H1 (cell line): ENCODE results near the gene SORL1-AS1.

ENCODE experiments used
- ASH2L ChIP-seq: fragments of 200-600, 300-600 bp; sonication (generic); IDR thresholded peaks from one replicate; pipeline ENCODE4 v1.7.1; 2017; ENCODE audit warnings: low read length
- EZH2 ChIP-seq: fragments of 200-600 bp; sonication (generic); IDR thresholded peaks from 2 replicates; pipeline ENCODE4 v1.7.1; 2012; ENCODE audit warnings: low read depth, mild to moderate bottlenecking, moderate library complexity, low read length, inconsistent platforms; ENCODE audit not compliant: severe bottlenecking
- FOSL1 ChIP-seq: IDR thresholded peaks from 2 replicates; pipeline ENCODE4 v1.6.1; 2011; ENCODE audit warnings: mild to moderate bottlenecking, low read depth, low read length, moderate library complexity; ENCODE audit not compliant: insufficient read depth
- JUN ChIP-seq: IDR thresholded peaks from 2 replicates; pipeline ENCODE4 v1.6.1; 2011; ENCODE audit warnings: low read depth, mild to moderate bottlenecking, improper control_type of control experiment, low read length
- KDM1A ChIP-seq: fragments of 200-600, 300-600 bp; sonication (generic); IDR thresholded peaks from 2 replicates; pipeline ENCODE4 v1.7.1; 2016; ENCODE audit warnings: mild to moderate bottlenecking, low read length, borderline replicate concordance
- KDM4A ChIP-seq: IDR thresholded peaks from one replicate; pipeline ENCODE4 v1.7.1; 2012; ENCODE audit warnings: low read depth, mild to moderate bottlenecking, moderate library complexity, low read length, inconsistent platforms; ENCODE audit not compliant: severe bottlenecking
- POU5F1 ChIP-seq: IDR thresholded peaks from 2 replicates; pipeline ENCODE4 v1.6.1; 2011; ENCODE audit warnings: low read depth, mild to moderate bottlenecking, low read length, moderate library complexity
- RBBP5 ChIP-seq: IDR thresholded peaks from 2 replicates; pipeline ENCODE4 v1.7.1; 2012; ENCODE audit warnings: low read depth, mild to moderate bottlenecking, inconsistent platforms, low read length, moderate library complexity, borderline replicate concordance
- SAP30 ChIP-seq: fragments of 300-600 bp; sonication (generic); IDR thresholded peaks from 2 replicates; pipeline ENCODE4 v1.7.1; 2012; ENCODE audit warnings: low read length, moderate library complexity, mild to moderate bottlenecking, inconsistent platforms; ENCODE audit not compliant: insufficient read depth, insufficient replicate concordance
- SIX5 ChIP-seq: IDR thresholded peaks from 2 replicates; pipeline ENCODE4 v1.6.1; 2011; ENCODE audit warnings: mild to moderate bottlenecking, low read depth, low read length
- SP4 ChIP-seq: IDR thresholded peaks from 2 replicates; pipeline ENCODE4 v1.6.1; 2012; ENCODE audit warnings: low read length, inconsistent platforms
- TAF1 ChIP-seq: IDR thresholded peaks from 2 replicates; pipeline ENCODE4 v1.6.1; 2011; ENCODE audit warnings: mild to moderate bottlenecking, low read depth, low read length
- TF ChIP-seq, protein P1 (sequence below): IDR thresholded peaks from 2 replicates; pipeline ENCODE4 v1.6.1; 2012; ENCODE audit warnings: inconsistent platforms
- TF ChIP-seq, protein P2 (sequence below): IDR thresholded peaks from 2 replicates; pipeline ENCODE4 v1.6.1; 2011; ENCODE audit warnings: low read length, improper control_type of control experiment
- TF ChIP-seq, protein P3 (sequence below), 3 experiments: IDR thresholded peaks; 1 replicate in 2 of 3; 2 replicates in 1 of 3; pipeline versions ENCODE4 v1.5.1 to v1.6.1; 2011; ENCODE audit warnings: low read length in 3 of 3, mild to moderate bottlenecking in 3 of 3, inconsistent platforms in 2 of 3, low read depth in 1 of 3, moderate library complexity in 1 of 3; ENCODE audit not compliant: insufficient read depth in 1 of 3; ENCODE audit errors: control extremely low read depth in 1 of 3

Gene SORL1-AS1

GRCh38 chr11:121406291-121406690 lies 46.5 kb downstream of the SORL1-AS1 start (continued):
- TF ChIP-seq, protein P1, sequence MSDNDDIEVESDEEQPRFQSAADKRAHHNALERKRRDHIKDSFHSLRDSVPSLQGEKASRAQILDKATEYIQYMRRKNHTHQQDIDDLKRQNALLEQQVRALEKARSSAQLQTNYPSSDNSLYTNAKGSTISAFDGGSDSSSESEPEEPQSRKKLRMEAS = no peak
- TF ChIP-seq SAP30 (no peak), JUN (no peak), FOSL1 (no peak), SIX5 (no peak), EZH2 (no peak), KDM1A (no peak), POU5F1 (peak; percentile 89), RBBP5 (no peak), KDM4A (no peak), ASH2L (no peak), SP4 (no peak), TAF1 (peak; percentile 37; the same call in 1 of the 2 replicates)
- TF ChIP-seq, protein P2, sequence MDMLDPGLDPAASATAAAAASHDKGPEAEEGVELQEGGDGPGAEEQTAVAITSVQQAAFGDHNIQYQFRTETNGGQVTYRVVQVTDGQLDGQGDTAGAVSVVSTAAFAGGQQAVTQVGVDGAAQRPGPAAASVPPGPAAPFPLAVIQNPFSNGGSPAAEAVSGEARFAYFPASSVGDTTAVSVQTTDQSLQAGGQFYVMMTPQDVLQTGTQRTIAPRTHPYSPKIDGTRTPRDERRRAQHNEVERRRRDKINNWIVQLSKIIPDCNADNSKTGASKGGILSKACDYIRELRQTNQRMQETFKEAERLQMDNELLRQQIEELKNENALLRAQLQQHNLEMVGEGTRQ = no peak
- TF ChIP-seq, protein P3, sequence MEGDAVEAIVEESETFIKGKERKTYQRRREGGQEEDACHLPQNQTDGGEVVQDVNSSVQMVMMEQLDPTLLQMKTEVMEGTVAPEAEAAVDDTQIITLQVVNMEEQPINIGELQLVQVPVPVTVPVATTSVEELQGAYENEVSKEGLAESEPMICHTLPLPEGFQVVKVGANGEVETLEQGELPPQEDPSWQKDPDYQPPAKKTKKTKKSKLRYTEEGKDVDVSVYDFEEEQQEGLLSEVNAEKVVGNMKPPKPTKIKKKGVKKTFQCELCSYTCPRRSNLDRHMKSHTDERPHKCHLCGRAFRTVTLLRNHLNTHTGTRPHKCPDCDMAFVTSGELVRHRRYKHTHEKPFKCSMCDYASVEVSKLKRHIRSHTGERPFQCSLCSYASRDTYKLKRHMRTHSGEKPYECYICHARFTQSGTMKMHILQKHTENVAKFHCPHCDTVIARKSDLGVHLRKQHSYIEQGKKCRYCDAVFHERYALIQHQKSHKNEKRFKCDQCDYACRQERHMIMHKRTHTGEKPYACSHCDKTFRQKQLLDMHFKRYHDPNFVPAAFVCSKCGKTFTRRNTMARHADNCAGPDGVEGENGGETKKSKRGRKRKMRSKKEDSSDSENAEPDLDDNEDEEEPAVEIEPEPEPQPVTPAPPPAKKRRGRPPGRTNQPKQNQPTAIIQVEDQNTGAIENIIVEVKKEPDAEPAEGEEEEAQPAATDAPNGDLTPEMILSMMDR (IDR thresholded peaks at IDR 0.05; ENCODE audit: control extremely low read depth in 1 of 3, insufficient read depth in 1 of 3, low read depth in 1 of 3, low read length in 3 of 3) = no peak
